GM12878 (cell line): Measurements from ENCODE around the gene POP5. TPM values are rescaled to one million over a fixed set of nuclear protein-coding genes. Genes with fewer than 3 reads are reported as not detected.

ENCODE experiments used
- CEBPB ChIP-seq, 2 experiments: fragments of 150-350 bp in 1 of 2; IDR thresholded peaks; 2 replicates each; pipeline ENCODE4 v1.6.1; 2012 to 2014; ENCODE audit warnings: low read depth in 2 of 2, low read length in 2 of 2, borderline replicate concordance in 1 of 2, inconsistent platforms in 1 of 2
- CEBPZ ChIP-seq: fragments of 150-350 bp; IDR thresholded peaks from 2 replicates; pipeline ENCODE4 v1.6.1; 2016; ENCODE audit warnings: low read depth, low read length
- CHD1 ChIP-seq: IDR thresholded peaks from 2 replicates; pipeline ENCODE4 v1.6.1; 2012; ENCODE audit warnings: low read depth, low read length, improper control_type of control experiment
- CHD2 ChIP-seq: IDR thresholded peaks from 2 replicates; pipeline ENCODE4 v1.6.1; 2011; ENCODE audit warnings: low read depth, low read length, improper control_type of control experiment, borderline replicate concordance
- DPF2 ChIP-seq: fragments of 450-650 bp; IDR thresholded peaks from 2 replicates; pipeline ENCODE4 v1.6.1; 2017; ENCODE audit warnings: mild to moderate bottlenecking
- EP300 ChIP-seq, 2 experiments: fragments of 150-350 bp in 1 of 2; IDR thresholded peaks; 2 replicates each; pipeline ENCODE4 v1.6.1; 2011 to 2012; ENCODE audit warnings: low read depth in 2 of 2, low read length in 2 of 2, borderline replicate concordance in 1 of 2, improper control_type of control experiment in 1 of 2, inconsistent platforms in 1 of 2; ENCODE audit not compliant: control insufficient read depth in 1 of 2
- ESRRA ChIP-seq: IDR thresholded peaks from 2 replicates; pipeline ENCODE4 v1.6.1; 2012; ENCODE audit warnings: mild to moderate bottlenecking, low read length, improper control_type of control experiment
- EZH2 ChIP-seq: IDR thresholded peaks from 2 replicates; pipeline ENCODE4 v1.6.1; 2012; ENCODE audit warnings: low read depth, mild to moderate bottlenecking, control low read depth, inconsistent platforms, low read length, borderline replicate concordance; ENCODE audit not compliant: control insufficient read depth
- HDAC2 ChIP-seq: fragments of 200-600 bp; sonication (generic); IDR thresholded peaks from 2 replicates; pipeline ENCODE4 v1.6.1; 2017
- MYB ChIP-seq: fragments of 150-350 bp; IDR thresholded peaks from 2 replicates; pipeline ENCODE4 v1.6.1; 2014; ENCODE audit warnings: mild to moderate bottlenecking, low read depth, low read length, borderline replicate concordance
- NFIC ChIP-seq: IDR thresholded peaks from 2 replicates; pipeline ENCODE4 v1.6.1; 2012; ENCODE audit warnings: low read depth, mild to moderate bottlenecking, inconsistent platforms, low read length, moderate library complexity
- NFXL1 ChIP-seq: fragments of 450-650 bp; IDR thresholded peaks from 2 replicates; pipeline ENCODE4 v1.6.1; 2017; ENCODE audit warnings: antibody characterized with exemption, mild to moderate bottlenecking, borderline replicate concordance
- NR2F1 ChIP-seq: fragments of 450-650 bp; conservative IDR thresholded peaks from 2 replicates; pipeline ENCODE4 v1.6.1; 2017; ENCODE audit warnings: mild to moderate bottlenecking
- PAX5 ChIP-seq: IDR thresholded peaks from 2 replicates; pipeline ENCODE4 v1.6.1; 2011; ENCODE audit warnings: low read depth, low read length, borderline replicate concordance
- PBX3 ChIP-seq: IDR thresholded peaks from 2 replicates; pipeline ENCODE4 v1.6.1; 2011; ENCODE audit warnings: mild to moderate bottlenecking, low read depth, low read length, moderate library complexity; ENCODE audit not compliant: insufficient replicate concordance
- RBBP5 ChIP-seq: fragments of 200-600 bp; sonication (generic); conservative IDR thresholded peaks from 2 replicates; pipeline ENCODE4 v1.6.1; 2016
- RELB ChIP-seq: fragments of 450-650 bp; IDR thresholded peaks from 2 replicates; pipeline ENCODE4 v1.6.1; 2017; ENCODE audit warnings: low read depth, mild to moderate bottlenecking, moderate library complexity
- REST ChIP-seq: IDR thresholded peaks from 2 replicates; pipeline ENCODE4 v1.6.1; 2012; ENCODE audit warnings: mild to moderate bottlenecking, low read depth, low read length
- SMAD1 ChIP-seq: fragments of 450-650 bp; IDR thresholded peaks from 2 replicates; pipeline ENCODE4 v1.6.1; 2018; ENCODE audit warnings: mild to moderate bottlenecking, low read depth; ENCODE audit not compliant: partially characterized antibody
- SMAD5 ChIP-seq: IDR thresholded peaks from 2 replicates; pipeline ENCODE4 v1.6.1; 2016; ENCODE audit warnings: antibody characterized with exemption, low read depth
- ZNF622 ChIP-seq: fragments of 450-650 bp; IDR thresholded peaks from 2 replicates; pipeline ENCODE4 v1.6.1; 2017; ENCODE audit warnings: mild to moderate bottlenecking, inconsistent platforms
- polyA plus RNA-seq, 11 experiments: library from polyadenylated mRNA; depleted of rRNA in 4 of 11; unstranded in 6 of 11; stranded (reverse) in 5 of 11; fragments of >200 nt; fragmentation: Nextera tagmentation in 4 of 11; fragmentation: Illumina TruSeq in 1 of 11; extraction: Ambion mirVana in 4 of 11; extraction: Trizol in 1 of 11; gene quantifications; 1 replicate in 1 of 11; 2 replicates in 10 of 11; pipeline versions ENCODE4 v1.2.1 to v1.2.3, GENCODE V29; 2011 to 2016; ENCODE audit warnings: inconsistent platforms in 2 of 11, missing spikeins in 2 of 11, low read depth in 1 of 11
- total RNA-seq, 4 experiments: library from RNA; depleted of rRNA in 3 of 4; stranded (reverse); fragments of >200 nt in 3 of 4; fragmentation: Illumina TruSeq in 1 of 4; extraction: Trizol in 1 of 4; gene quantifications; 2 replicates each; pipeline versions ENCODE4 v1.2.1 to v1.2.3, GENCODE V29; 2013 to 2021

POP5 gene
- total and polyA plus RNA-seq, 10 of the 15 experiments (the other 5 are each of a cell fraction or from before 2014, with no cell fraction given): 50.3 to 234 (median 83.7) TPM

- TF ChIP-seq CEBPZ (no peak), RELB (no peak), SMAD5 (peak; percentile 81), REST (no peak), SMAD1 (no peak), EP300 (IDR thresholded peaks at IDR 0.05; ENCODE audit: borderline replicate concordance in 1 of 2, control insufficient read depth in 1 of 2, low read depth in 2 of 2, low read length in 2 of 2) (no peak), CEBPB (IDR thresholded peaks at IDR 0.05; ENCODE audit: borderline replicate concordance in 1 of 2, low read depth in 2 of 2, low read length in 2 of 2) (no peak), HDAC2 (no peak), PBX3 (no peak), ESRRA (no peak), DPF2 (peak; percentile 69), CHD2 (0 out of 2 replicates have a peak, but pooled peaks have one; percentile 28), PAX5 (no peak), ZNF622 (no peak), EZH2 (no peak), NFXL1 (no peak), RBBP5 (0 out of 2 replicates have a peak, but pooled peaks have one; percentile 31), MYB (no peak), NR2F1 (no peak; the same call in 1 of the 2 replicates), CHD1 (no peak), NFIC (no peak)
Observed at GRCh38 chr12:120534203-120534702, 46.9 kb downstream of the POP5 start, which contains the start of gene RNF10 (continued).
